Tibial nerve (tissue), 4 donors: ENCODE data around the gene NEK5.

Source experiments
- EP300 ChIP-seq, 2 donors: sonication (generic); formaldehyde crosslinking; IDR thresholded peaks; one replicate each; pipeline ENCODE4 v1.6.1; 2017; ENCODE audit warnings: antibody characterized with exemption in 2 of 2, mild to moderate bottlenecking in 1 of 2
- POLR2A ChIP-seq, 2 donors: fragments of 450-650 bp; IDR thresholded peaks; one replicate each; pipeline ENCODE4 v1.6.1; 2017; ENCODE audit warnings: antibody characterized with exemption in 2 of 2, mild to moderate bottlenecking in 2 of 2, moderate library complexity in 2 of 2
- TF ChIP-seq, protein P1 (sequence below), 5 experiments: fragments of 200-600 bp in 3 of 5; fragments of 450-650 bp in 2 of 5; sonication (generic) in 3 of 5; IDR thresholded peaks; one replicate each; pipeline ENCODE4 v1.5.1; 2016 to 2019; ENCODE audit warnings: antibody characterized with exemption in 5 of 5, mild to moderate bottlenecking in 3 of 5, moderate library complexity in 2 of 5

DNA sequence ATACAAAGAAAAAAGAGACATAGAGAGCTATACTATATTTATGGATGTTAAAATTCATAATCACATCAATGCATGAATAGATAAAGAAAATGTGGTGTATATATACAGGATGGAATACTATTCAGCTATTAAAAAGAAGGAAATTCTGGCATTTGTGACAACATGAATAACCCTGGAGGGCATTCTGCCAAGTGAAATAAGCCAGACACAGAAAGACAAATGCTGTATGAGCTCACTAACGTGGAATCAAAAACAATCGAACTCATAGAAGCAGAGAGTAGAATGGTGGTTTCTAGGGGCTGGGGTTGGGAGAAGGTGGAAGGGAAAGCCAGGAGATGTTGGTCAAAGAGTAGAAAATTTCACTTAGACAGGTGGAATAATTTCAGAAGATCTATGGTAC, 80.4 kb downstream of the NEK5 start:
- TF ChIP-seq, protein P1, sequence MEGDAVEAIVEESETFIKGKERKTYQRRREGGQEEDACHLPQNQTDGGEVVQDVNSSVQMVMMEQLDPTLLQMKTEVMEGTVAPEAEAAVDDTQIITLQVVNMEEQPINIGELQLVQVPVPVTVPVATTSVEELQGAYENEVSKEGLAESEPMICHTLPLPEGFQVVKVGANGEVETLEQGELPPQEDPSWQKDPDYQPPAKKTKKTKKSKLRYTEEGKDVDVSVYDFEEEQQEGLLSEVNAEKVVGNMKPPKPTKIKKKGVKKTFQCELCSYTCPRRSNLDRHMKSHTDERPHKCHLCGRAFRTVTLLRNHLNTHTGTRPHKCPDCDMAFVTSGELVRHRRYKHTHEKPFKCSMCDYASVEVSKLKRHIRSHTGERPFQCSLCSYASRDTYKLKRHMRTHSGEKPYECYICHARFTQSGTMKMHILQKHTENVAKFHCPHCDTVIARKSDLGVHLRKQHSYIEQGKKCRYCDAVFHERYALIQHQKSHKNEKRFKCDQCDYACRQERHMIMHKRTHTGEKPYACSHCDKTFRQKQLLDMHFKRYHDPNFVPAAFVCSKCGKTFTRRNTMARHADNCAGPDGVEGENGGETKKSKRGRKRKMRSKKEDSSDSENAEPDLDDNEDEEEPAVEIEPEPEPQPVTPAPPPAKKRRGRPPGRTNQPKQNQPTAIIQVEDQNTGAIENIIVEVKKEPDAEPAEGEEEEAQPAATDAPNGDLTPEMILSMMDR (IDR thresholded peaks at IDR 0.05), result no peak
- TF ChIP-seq POLR2A (IDR thresholded peaks at IDR 0.05) (no peak), EP300 (IDR thresholded peaks at IDR 0.05) (no peak)
